Activated CD4-positive, alpha-beta T cell treated with anti-CD3 and anti-CD28 coated beads, Interleukin-2, amount 10 ng/mL, durations not matched to agents 7 days and 5 days (primary cell): Measurements from ENCODE around the gene KCNG1. TPM values are rescaled to one million over a fixed set of nuclear protein-coding genes. Genes with fewer than 3 reads are reported as not detected.

ENCODE experiments used
- CTCF ChIA-PET: fragments of 350-600 bp; sonication (Branson Sonifier 250); formaldehyde crosslinking; loops from one replicate; lab custom pipeline; 2021; ENCODE audit warnings: antibody characterized with exemption; lab: Charles Lee
- POLR2A ChIA-PET: fragments of 350-600 bp; sonication (Branson Sonifier 250); formaldehyde crosslinking; loops from one replicate; lab custom pipeline; 2021; ENCODE audit warnings: antibody characterized with exemption; lab: Charles Lee
- DNase-seq: peaks from one replicate; pipeline ENCODE4 v3.0.0-alpha.2; 2020
- H3K27ac Mint-ChIP-seq: one replicate; pipeline ENCODE4 v1.8.0; 2021; ENCODE audit warnings: mild to moderate bottlenecking, moderate library complexity, mixed read lengths
- H3K27me3 Mint-ChIP-seq: one replicate; pipeline ENCODE4 v1.8.0; 2021; ENCODE audit warnings: mixed read lengths
- H3K36me3 Mint-ChIP-seq: one replicate; pipeline ENCODE4 v1.8.0; 2021; ENCODE audit warnings: low read depth, mixed read lengths
- H3K4me1 Mint-ChIP-seq: one replicate; pipeline ENCODE4 v1.8.0; 2021; ENCODE audit warnings: mixed read lengths
- H3K4me3 Mint-ChIP-seq: one replicate; pipeline ENCODE4 v1.8.0; 2021; ENCODE audit warnings: mild to moderate bottlenecking, moderate library complexity, mixed read lengths
- H3K9me3 Mint-ChIP-seq: one replicate; pipeline ENCODE4 v1.8.0; 2021; ENCODE audit warnings: mixed read lengths
- total RNA-seq, 2 experiments: library from RNA; stranded (reverse); gene quantifications; one replicate each; pipeline ENCODE4 v1.2.3, GENCODE V29; 2021

The KCNG1 gene
- not detected for total RNA-seq

- peak; percentile 59 for DNase-seq
- H3K4me3 Mint-ChIP-seq = peak within 1 kb of the TSS; percentile 49
- H3K4me1 Mint-ChIP-seq = peaks cover 4% of the 10 kb centered on the region
- no peak within 1 kb of the TSS for H3K27ac Mint-ChIP-seq
- no peaks in the 10 kb centered on the region for H3K36me3 Mint-ChIP-seq
- ChIA-PET CTCF (no interaction called here), POLR2A (no interaction called here)
- peaks cover 61% of the 10 kb centered on the region for H3K27me3 Mint-ChIP-seq
- no peaks in the 10 kb centered on the region for H3K9me3 Mint-ChIP-seq
Observed at GRCh38 chr20:51022803-51023616, at the start of gene KCNG1. TSS of gene KCNG1 (minus strand) at chr20:51023107. CDS start at chr20:51010338, 12,769 bp downstream.

DNA sequence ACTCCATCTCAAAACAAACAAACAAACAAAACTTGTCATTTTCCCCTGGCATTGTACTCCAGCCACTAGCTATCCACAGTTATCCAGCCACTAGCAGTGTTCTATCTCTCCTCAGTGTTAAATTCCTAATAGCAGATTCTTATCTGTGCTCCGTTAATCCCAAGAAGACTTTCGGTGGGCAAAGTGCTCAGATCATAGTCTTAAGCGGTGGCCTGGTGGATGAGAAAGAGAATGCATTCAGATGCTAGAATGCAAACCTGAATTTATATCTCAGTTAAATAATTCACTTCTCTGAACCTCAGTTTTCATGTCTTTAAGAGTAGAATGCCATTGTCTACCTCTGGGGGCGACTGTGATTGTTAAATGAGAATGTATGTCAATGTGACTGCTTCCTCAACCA lies 47.7 kb upstream of the KCNG1 start:
- no peaks in the 10 kb centered on the region for H3K4me1 Mint-ChIP-seq
- CTCF ChIA-PET = no interaction called here
- POLR2A ChIA-PET = no interaction called here
- no peaks in the 10 kb centered on the region for H3K36me3 Mint-ChIP-seq
- no peak for DNase-seq
- H3K9me3 Mint-ChIP-seq = no peaks in the 10 kb centered on the region
- peaks cover 16% of the 10 kb centered on the region for H3K27me3 Mint-ChIP-seq
- H3K27ac Mint-ChIP-seq = no peak overlapping the region
- H3K4me3 Mint-ChIP-seq = no peak overlapping the region

DNA sequence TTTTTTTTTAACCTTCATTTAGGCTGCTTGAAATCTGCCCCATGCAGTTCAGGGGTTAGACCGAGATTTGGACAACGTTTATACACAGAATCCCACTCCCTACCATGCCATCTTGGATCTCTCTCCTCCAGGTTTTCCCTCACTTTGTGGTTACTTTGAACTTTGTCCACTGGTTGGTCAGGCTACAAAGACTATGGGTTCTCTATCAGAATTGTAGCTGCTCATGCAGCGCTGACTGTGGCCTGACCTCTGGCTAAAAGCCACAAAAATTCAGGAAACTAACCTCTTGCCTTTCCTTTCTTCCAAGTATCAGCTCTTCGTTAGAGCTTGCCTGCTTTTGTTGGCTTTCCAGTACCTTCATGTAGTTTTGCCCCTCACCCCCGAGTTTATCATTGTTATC lies 44.9 kb upstream of the KCNG1 start:
- Mint-ChIP-seq H3K4me1 (no peaks in the 10 kb centered on the region), H3K27ac (no peak overlapping the region), H3K36me3 (no peaks in the 10 kb centered on the region), H3K27me3 (peaks cover 19% of the 10 kb centered on the region), H3K9me3 (no peaks in the 10 kb centered on the region), H3K4me3 (no peak overlapping the region)
- ChIA-PET CTCF (interaction anchor here (0.6 to 1.1 kb wide), 2 partner anchors 11 to 69 kb away, joined by 3 to 4 read pairs; no protein-coding TSS in a partner anchor), POLR2A (interaction anchor here (0.5 kb wide), 1 partner anchor 495 kb away, joined by 4 read pairs; no protein-coding TSS in a partner anchor)
- no peak for DNase-seq

DNA sequence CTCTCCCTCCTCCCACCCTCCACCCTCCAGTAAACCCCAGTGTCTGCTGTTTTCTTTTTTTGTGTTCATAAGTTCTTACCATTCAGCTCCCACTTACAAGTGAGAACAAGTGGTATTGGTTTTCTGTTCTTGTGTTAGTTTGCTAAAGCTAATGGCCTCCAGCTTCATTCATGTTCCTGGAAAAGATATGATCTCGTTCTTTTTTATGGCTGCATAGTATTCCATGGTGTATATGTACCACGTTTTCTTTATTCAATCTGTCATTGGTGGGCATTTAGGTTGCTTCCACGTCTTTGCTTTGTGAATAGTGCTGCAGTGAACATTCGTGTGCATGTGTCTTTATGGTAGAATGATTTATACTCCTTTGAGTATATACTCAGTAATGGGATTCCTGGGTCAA lies 42.7 kb upstream of the KCNG1 start:
- H3K9me3 Mint-ChIP-seq = no peaks in the 10 kb centered on the region
- no peaks in the 10 kb centered on the region for H3K36me3 Mint-ChIP-seq
- H3K4me3 Mint-ChIP-seq = no peak overlapping the region
- POLR2A ChIA-PET = no interaction called here
- no peak for DNase-seq
- no peak overlapping the region for H3K27ac Mint-ChIP-seq
- H3K27me3 Mint-ChIP-seq = peaks cover 15% of the 10 kb centered on the region
- no peaks in the 10 kb centered on the region for H3K4me1 Mint-ChIP-seq
- CTCF ChIA-PET = interaction anchor here (1.2 kb wide), 1 partner anchor 14 kb away, joined by 4 read pairs; no protein-coding TSS in a partner anchor

DNA sequence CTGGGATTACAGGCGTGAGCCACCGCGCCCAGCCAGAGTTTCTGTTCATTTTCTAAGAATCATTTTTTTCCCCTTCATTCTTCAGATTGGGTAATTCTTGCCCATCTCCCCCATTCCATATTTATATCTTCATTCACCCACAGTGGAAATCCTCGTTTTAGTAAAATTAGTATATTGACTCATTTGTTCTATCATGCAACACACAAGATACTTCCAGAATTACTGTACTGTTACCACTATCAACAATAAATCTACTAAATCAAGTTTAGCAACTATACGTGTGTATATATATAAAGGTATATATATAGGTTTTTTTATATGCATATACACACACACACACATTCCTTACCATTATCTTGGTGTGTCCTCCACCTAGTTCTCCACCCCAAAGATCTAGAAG lies 41.2 kb upstream of the KCNG1 start:
- no peak overlapping the region for H3K27ac Mint-ChIP-seq
- no peaks in the 10 kb centered on the region for H3K36me3 Mint-ChIP-seq
- no peaks in the 10 kb centered on the region for H3K4me1 Mint-ChIP-seq
- H3K9me3 Mint-ChIP-seq = no peaks in the 10 kb centered on the region
- POLR2A ChIA-PET = no interaction called here
- H3K27me3 Mint-ChIP-seq = peaks cover 10% of the 10 kb centered on the region
- no peak overlapping the region for H3K4me3 Mint-ChIP-seq
- DNase-seq = no peak
- CTCF ChIA-PET = no interaction called here

GRCh38 chr20:51062065-51062464 lies 39.2 kb upstream of the KCNG1 start:
- DNase-seq = no peak
- Mint-ChIP-seq H3K4me1 (no peaks in the 10 kb centered on the region), H3K4me3 (no peak overlapping the region), H3K27ac (no peak overlapping the region), H3K27me3 (peaks cover 7% of the 10 kb centered on the region), H3K9me3 (no peaks in the 10 kb centered on the region), H3K36me3 (no peaks in the 10 kb centered on the region)
- POLR2A ChIA-PET = no interaction called here
- CTCF ChIA-PET = no interaction called here

DNA sequence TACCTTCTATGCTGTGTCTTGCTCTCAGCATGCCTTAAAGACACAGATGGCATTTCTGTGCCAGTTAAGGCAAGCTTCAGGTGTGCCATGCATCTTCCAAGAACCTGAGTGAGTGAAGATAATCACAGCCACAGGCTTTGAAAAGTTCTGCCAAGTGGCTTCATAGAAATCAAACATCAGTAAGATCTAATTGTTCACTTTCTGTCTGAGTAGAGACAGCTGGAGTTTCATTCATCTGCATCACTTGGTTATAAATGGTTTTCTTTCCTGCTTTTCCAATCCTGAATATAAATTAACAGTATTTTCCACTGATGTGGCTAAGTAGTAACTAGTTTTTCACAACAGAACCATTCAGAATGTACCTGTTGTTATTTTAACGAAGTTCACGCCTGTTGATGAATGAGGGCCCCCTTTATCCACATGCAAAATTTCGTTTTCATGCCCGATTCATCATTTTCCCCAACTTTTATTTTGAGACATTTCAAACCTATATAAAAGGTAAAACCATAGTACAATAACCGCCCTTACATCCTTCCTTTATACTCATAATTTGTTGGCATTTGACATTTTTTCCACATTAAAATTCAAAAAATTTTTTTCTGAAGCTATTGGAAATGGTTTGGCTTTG lies 38.6 kb upstream of the KCNG1 start:
- Mint-ChIP-seq H3K27me3 (peaks cover 4% of the 10 kb centered on the region), H3K4me3 (no peak overlapping the region), H3K27ac (no peak overlapping the region), H3K9me3 (no peaks in the 10 kb centered on the region), H3K4me1 (no peaks in the 10 kb centered on the region), H3K36me3 (no peaks in the 10 kb centered on the region)
- CTCF ChIA-PET = no interaction called here
- DNase-seq = no peak
- POLR2A ChIA-PET = no interaction called here

- no peak overlapping the region for H3K27ac Mint-ChIP-seq
- H3K4me1 Mint-ChIP-seq = no peaks in the 10 kb centered on the region
- H3K36me3 Mint-ChIP-seq = no peaks in the 10 kb centered on the region
- no peak for DNase-seq
- H3K4me3 Mint-ChIP-seq = no peak overlapping the region
- H3K9me3 Mint-ChIP-seq = no peaks in the 10 kb centered on the region
- ChIA-PET POLR2A (no interaction called here), CTCF (no interaction called here)
- H3K27me3 Mint-ChIP-seq = peaks cover 5% of the 10 kb centered on the region
Observed at GRCh38 chr20:51060301-51060700, 37.4 kb upstream of the KCNG1 start.

DNA sequence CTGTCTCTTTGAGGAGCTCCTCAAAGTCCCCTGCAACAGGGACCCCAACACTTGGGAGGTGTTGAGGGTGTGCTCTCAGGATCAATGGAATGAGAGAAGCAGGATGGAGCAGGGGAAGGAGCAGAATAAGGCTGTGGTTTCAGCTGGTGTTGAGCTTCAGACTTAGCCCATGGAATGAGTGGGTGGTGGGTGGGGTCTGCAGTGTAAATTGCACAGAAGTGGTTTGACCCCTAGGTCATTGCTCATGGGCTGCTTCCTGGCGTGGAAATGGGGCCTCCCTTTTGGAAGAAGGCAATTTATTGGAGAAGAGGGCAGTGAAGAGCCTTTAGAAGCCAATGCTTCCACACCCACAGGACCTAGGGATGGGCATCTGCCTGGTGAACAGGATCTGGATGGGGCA lies 37.0 kb upstream of the KCNG1 start:
- DNase-seq = no peak
- ChIA-PET CTCF (no interaction called here), POLR2A (no interaction called here)
- Mint-ChIP-seq H3K27me3 (peaks cover 5% of the 10 kb centered on the region), H3K36me3 (no peaks in the 10 kb centered on the region), H3K9me3 (no peaks in the 10 kb centered on the region), H3K27ac (no peak overlapping the region), H3K4me1 (no peaks in the 10 kb centered on the region), H3K4me3 (no peak overlapping the region)

DNA sequence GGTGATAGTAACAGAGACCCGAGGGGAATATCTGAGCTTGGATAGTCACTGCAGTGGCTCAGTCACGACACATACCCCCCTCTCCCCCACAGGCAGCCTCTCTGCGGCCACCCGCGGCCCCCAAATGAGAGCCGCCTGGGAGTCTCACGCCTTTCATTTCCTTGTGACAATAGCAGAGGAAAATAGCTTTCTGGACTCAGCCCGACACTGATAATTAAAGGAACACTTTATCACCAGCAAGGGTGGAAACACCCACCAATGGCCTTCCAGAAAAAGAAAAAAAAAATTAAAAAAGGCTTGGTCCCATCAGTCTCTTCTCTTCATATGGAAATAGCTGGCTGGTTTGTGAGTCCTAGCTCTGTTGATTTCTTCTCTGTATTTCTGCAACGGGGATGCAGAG lies 35.1 kb upstream of the KCNG1 start:
- H3K4me1 Mint-ChIP-seq = no peaks in the 10 kb centered on the region
- H3K36me3 Mint-ChIP-seq = no peaks in the 10 kb centered on the region
- H3K27ac Mint-ChIP-seq = no peak overlapping the region
- ChIA-PET CTCF (interaction anchor here (0.6 kb wide), 1 partner anchor 39 kb away, joined by 5 read pairs; no protein-coding TSS in a partner anchor), POLR2A (no interaction called here)
- no peak overlapping the region for H3K4me3 Mint-ChIP-seq
- no peak for DNase-seq
- H3K9me3 Mint-ChIP-seq = no peaks in the 10 kb centered on the region
- H3K27me3 Mint-ChIP-seq = peaks cover 6% of the 10 kb centered on the region

DNA sequence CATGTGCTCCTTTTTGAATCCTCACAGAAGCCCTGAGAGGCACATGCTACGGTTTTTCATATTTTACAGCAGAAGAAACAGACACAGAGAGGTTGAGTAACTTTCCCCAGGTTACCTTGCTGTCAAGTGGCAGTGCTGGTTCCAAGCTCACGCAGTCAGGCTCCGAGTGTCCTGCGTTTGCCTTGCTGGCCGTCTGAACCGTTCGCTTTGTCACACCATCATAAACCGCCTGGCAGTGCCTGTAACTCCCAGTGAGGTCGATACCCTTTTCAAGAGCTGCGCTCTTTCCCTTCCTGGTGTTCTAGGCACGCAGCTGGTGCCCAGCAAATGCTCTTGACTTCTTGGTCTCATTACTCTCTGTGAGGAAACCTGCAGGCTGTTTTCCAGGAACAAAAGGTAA lies 31.3 kb upstream of the KCNG1 start:
- Mint-ChIP-seq H3K36me3 (no peaks in the 10 kb centered on the region), H3K4me1 (no peaks in the 10 kb centered on the region), H3K27me3 (peaks cover 33% of the 10 kb centered on the region), H3K27ac (no peak overlapping the region), H3K9me3 (no peaks in the 10 kb centered on the region), H3K4me3 (no peak overlapping the region)
- ChIA-PET CTCF (no interaction called here), POLR2A (no interaction called here)
- DNase-seq = no peak

DNA sequence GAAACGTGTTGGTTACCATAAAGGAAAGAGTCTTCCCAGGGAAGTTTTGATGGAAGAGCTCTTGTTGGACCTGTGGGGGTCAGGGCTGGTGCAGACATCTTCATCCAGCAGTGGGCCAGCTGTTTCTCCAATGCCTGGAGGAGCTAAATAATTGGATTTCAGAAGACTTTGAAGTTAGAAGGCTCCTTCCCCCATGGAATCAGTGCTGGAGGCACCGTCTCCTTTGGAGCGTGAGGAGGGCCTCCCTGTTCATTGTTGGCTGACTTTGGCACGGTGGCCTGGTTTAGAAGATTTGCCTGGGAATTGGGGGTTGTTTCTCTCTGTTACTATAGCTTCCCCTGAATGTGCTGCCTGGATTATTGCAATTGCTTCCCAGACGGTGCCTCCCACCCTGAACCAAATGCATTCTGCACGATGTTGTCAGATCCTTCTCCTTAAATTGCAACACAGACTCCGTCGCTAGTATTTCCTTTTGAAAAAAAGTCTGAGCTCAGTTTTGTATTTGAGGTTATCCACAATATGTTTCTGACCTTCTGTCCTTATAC lies 27.7 kb upstream of the KCNG1 start:
- CTCF ChIA-PET = interaction anchor here (1.2 to 1.5 kb wide), 3 partner anchors 29 to 63 kb away, joined by 3 to 5 read pairs (median 3); no protein-coding TSS in a partner anchor
- Mint-ChIP-seq H3K9me3 (no peaks in the 10 kb centered on the region), H3K36me3 (no peaks in the 10 kb centered on the region), H3K4me3 (no peak overlapping the region), H3K27ac (no peak overlapping the region), H3K4me1 (no peaks in the 10 kb centered on the region), H3K27me3 (peaks cover 34% of the 10 kb centered on the region)
- POLR2A ChIA-PET = no interaction called here
- no peak for DNase-seq
